HCT116 (cell line): Measurements from ENCODE around the gene COL23A1.

ENCODE experiments used
- ATF3 ChIP-seq: IDR thresholded peaks from 2 replicates; pipeline ENCODE4 v1.6.1; 2012
- CEBPB ChIP-seq: IDR thresholded peaks from 2 replicates; pipeline ENCODE4 v1.6.1; 2012; ENCODE audit warnings: low read depth
- CTCF ChIP-seq, 3 experiments: fragments of 200-600 bp in 1 of 3; sonication (generic) in 1 of 3; IDR thresholded peaks in 2 of 3; conservative IDR thresholded peaks in 1 of 3; 2 replicates each; pipeline ENCODE4 v1.5.1; 2012 to 2017; ENCODE audit warnings: low read depth in 2 of 3, low read length in 2 of 3, antibody characterized with exemption in 1 of 3, borderline replicate concordance in 1 of 3, control low read depth in 1 of 3, mild to moderate bottlenecking in 1 of 3, mixed read lengths in 1 of 3, mixed run types in 1 of 3, moderate library complexity in 1 of 3; ENCODE audit not compliant: insufficient read depth in 1 of 3
- EZH2 ChIP-seq: fragments of 200-600 bp; sonication (generic); IDR thresholded peaks from 2 replicates; pipeline ENCODE4 v1.6.1; 2017; ENCODE audit warnings: antibody characterized with exemption, mixed run types
- POLR2A ChIP-seq: IDR thresholded peaks from 2 replicates; pipeline ENCODE4 v1.7.0; 2011; ENCODE audit warnings: borderline replicate concordance; ENCODE audit not compliant: insufficient read depth, insufficient read length; ENCODE audit errors: extremely low read depth
- POLR2AphosphoS5 ChIP-seq: IDR thresholded peaks from 2 replicates; pipeline ENCODE4 v1.6.1; 2011; ENCODE audit warnings: mild to moderate bottlenecking, low read depth, low read length, moderate library complexity
- SIN3A ChIP-seq: IDR thresholded peaks from 2 replicates; pipeline ENCODE4 v1.6.1; 2012; ENCODE audit warnings: low read depth
- ZFX ChIP-seq: fragments of 450-650 bp; IDR thresholded peaks from 2 replicates; pipeline ENCODE4 v1.6.1; 2017
- ZNF274 ChIP-seq: fragments of 200-500 bp; sonication (Bioruptor generic); IDR thresholded peaks from 2 replicates; pipeline ENCODE4 v1.6.1; 2014; ENCODE audit warnings: mild to moderate bottlenecking, low read depth, low read length, inconsistent platforms

GRCh38 chr5:178524093-178524882 lies 65.9 kb downstream of the COL23A1 start:
- TF ChIP-seq CTCF (IDR thresholded peaks at IDR 0.05 in 2 of 3, conservative IDR thresholded peaks at IDR 0.05 in 1 of 3; ENCODE audit: borderline replicate concordance in 1 of 3, insufficient read depth in 1 of 3, low read depth in 2 of 3, low read length in 2 of 3): no peak
- no peak for TF ChIP-seq POLR2A
- no peak for TF ChIP-seq ZNF274
- TF ChIP-seq POLR2AphosphoS5: no peak
- TF ChIP-seq ZFX: no peak
- TF ChIP-seq EZH2: no peak
- TF ChIP-seq CEBPB: no peak
- TF ChIP-seq SIN3A: no peak
- no peak for TF ChIP-seq ATF3
